Activated CD8-positive, alpha-beta T cell treated with anti-CD3 and anti-CD28 coated beads for 36 hours (primary cell): ENCODE data around the gene DUSP22. TPM values are rescaled to one million over a fixed set of nuclear protein-coding genes. Genes with fewer than 3 reads are reported as not detected.

Experiments used
- ATAC-seq: fragments of 200-7000 bp; cut with Tn5 transposase; one replicate; pipeline ENCODE4 v1.10.0; 2021; ENCODE audit warnings: mild to moderate bottlenecking, moderate library complexity
- CTCF ChIA-PET: fragments of 350-600 bp; sonication (Branson Sonifier 250); formaldehyde crosslinking; loops from one replicate; lab custom pipeline; 2021; ENCODE audit warnings: antibody characterized with exemption; lab: Charles Lee
- POLR2A ChIA-PET: fragments of 350-600 bp; sonication (Branson Sonifier 250); formaldehyde crosslinking; loops from one replicate; lab custom pipeline; 2021; ENCODE audit warnings: antibody characterized with exemption; lab: Charles Lee
- DNase-seq: peaks from one replicate; pipeline ENCODE4 v3.0.0-alpha.2; 2020
- H3K27ac Mint-ChIP-seq: one replicate; pipeline ENCODE4 v1.8.0; 2021; ENCODE audit warnings: mild to moderate bottlenecking, mixed read lengths
- H3K27me3 Mint-ChIP-seq: one replicate; pipeline ENCODE4 v1.8.0; 2021; ENCODE audit warnings: mixed read lengths
- H3K36me3 Mint-ChIP-seq: one replicate; pipeline ENCODE4 v1.8.0; 2021; ENCODE audit warnings: low read depth, mixed read lengths
- H3K4me1 Mint-ChIP-seq: one replicate; pipeline ENCODE4 v1.8.0; 2021; ENCODE audit warnings: low read depth, mixed read lengths
- H3K4me3 Mint-ChIP-seq: one replicate; pipeline ENCODE4 v1.8.0; 2021; ENCODE audit warnings: mild to moderate bottlenecking, moderate library complexity, mixed read lengths
- H3K9me3 Mint-ChIP-seq: one replicate; pipeline ENCODE4 v1.8.0; 2021; ENCODE audit warnings: mixed read lengths
- CTCF ChIP-seq: fragments of 200-600 bp; IDR thresholded peaks from one replicate; pipeline ENCODE4 v1.8.0; 2022; ENCODE audit warnings: antibody characterized with exemption, mild to moderate bottlenecking
- intact Hi-C: fragments of 100-400 bp; cut with micrococcal nuclease; formaldehyde crosslinking; loops from one replicate; pipeline ENCODE4 v1.10.0; 2022
- total RNA-seq, 2 experiments: library from RNA; stranded (reverse); gene quantifications; one replicate each; pipeline ENCODE4 v1.2.3, GENCODE V29; 2021

The DUSP22 gene
- total RNA-seq, 2 experiments from 2014 or later: 32.5 to 34.2 TPM

- H3K4me3 Mint-ChIP-seq: no peak overlapping the region
- H3K4me1 Mint-ChIP-seq: peaks cover 31% of the 10 kb centered on the region
- TF ChIP-seq CTCF: no peak
- no peaks in the 10 kb centered on the region for H3K9me3 Mint-ChIP-seq
- peaks cover 8% of the 10 kb centered on the region for H3K36me3 Mint-ChIP-seq
- no peak for ATAC-seq
- no peak for DNase-seq
- H3K27ac Mint-ChIP-seq: no peak overlapping the region
- intact Hi-C loops: loop anchor here (5.0 kb wide), 2 partner anchors 45 to 95 kb away; partner anchors contain the start of gene DUSP22
- POLR2A ChIA-PET: interaction anchor here (0.8 to 29.9 kb wide), 4 partner anchors 11 to 162 kb away, joined by 3 to 888 read pairs (median 6); no protein-coding TSS in a partner anchor
- CTCF ChIA-PET: interaction anchor here (0.9 to 1.4 kb wide), 2 partner anchors 164 to 192 kb away, joined by 3 read pairs; no protein-coding TSS in a partner anchor
- peaks cover 4% of the 10 kb centered on the region for H3K27me3 Mint-ChIP-seq
Measured at GRCh38 chr6:387293-387741, 95.0 kb downstream of the DUSP22 start.

GRCh38 chr6:388202-388903 is 96.1 kb downstream of the DUSP22 start:
- H3K36me3 Mint-ChIP-seq: peaks cover 17% of the 10 kb centered on the region
- no peak for DNase-seq
- peaks cover 4% of the 10 kb centered on the region for H3K27me3 Mint-ChIP-seq
- H3K4me3 Mint-ChIP-seq: no peak overlapping the region
- H3K4me1 Mint-ChIP-seq: peaks cover 31% of the 10 kb centered on the region
- POLR2A ChIA-PET: interaction anchor here (0.8 to 29.9 kb wide), 10 partner anchors 10 to 196 kb away, joined by 3 to 888 read pairs (median 48); partner anchors contain the start of gene DUSP22
- CTCF ChIA-PET: interaction anchor here (0.9 to 2.4 kb wide), 5 partner anchors 70 to 205 kb away, joined by 3 to 8 read pairs (median 3); no protein-coding TSS in a partner anchor
- intact Hi-C loops: loop anchor here (5.0 kb wide), 2 partner anchors 46 to 96 kb away; partner anchors contain the start of gene DUSP22
- H3K27ac Mint-ChIP-seq: peak overlapping the region; percentile 2
- ATAC-seq: no peak
- no peak for TF ChIP-seq CTCF
- H3K9me3 Mint-ChIP-seq: no peaks in the 10 kb centered on the region

- intact Hi-C loops: loop anchor here (5.0 kb wide), 2 partner anchors 47 to 97 kb away; partner anchors contain the start of gene DUSP22
- ChIA-PET CTCF (interaction anchor here (0.9 to 3.8 kb wide), 14 partner anchors 62 to 322 kb away, joined by 3 to 16 read pairs (median 4); no protein-coding TSS in a partner anchor), POLR2A (interaction anchor here (0.7 to 29.9 kb wide), 18 partner anchors 9 to 205 kb away, joined by 3 to 888 read pairs (median 10); partner anchors contain the start of gene DUSP22)
- ATAC-seq (no peak), DNase-seq (no peak)
- peak overlapping the region; percentile 95 for H3K27ac Mint-ChIP-seq
- peaks cover 35% of the 10 kb centered on the region for H3K4me1 Mint-ChIP-seq
- peak overlapping the region; percentile 99 for H3K4me3 Mint-ChIP-seq
- peaks cover 23% of the 10 kb centered on the region for H3K36me3 Mint-ChIP-seq
- H3K9me3 Mint-ChIP-seq: no peaks in the 10 kb centered on the region
- H3K27me3 Mint-ChIP-seq: peaks cover 5% of the 10 kb centered on the region
- no peak for TF ChIP-seq CTCF
Measured at GRCh38 chr6:389143-389542, 96.9 kb downstream of the DUSP22 start.

GRCh38 chr6:389622-390021 is 97.3 kb downstream of the DUSP22 start:
- H3K36me3 Mint-ChIP-seq: peaks cover 28% of the 10 kb centered on the region
- peak overlapping the region; percentile 99 for H3K4me3 Mint-ChIP-seq
- DNase-seq: peak; percentile 63
- peaks cover 4% of the 10 kb centered on the region for H3K27me3 Mint-ChIP-seq
- ATAC-seq: peak; percentile 72
- ChIA-PET CTCF (interaction anchor here (0.6 to 3.8 kb wide), 24 partner anchors 10 to 322 kb away, joined by 3 to 16 read pairs (median 3); no protein-coding TSS in a partner anchor), POLR2A (interaction anchor here (0.7 to 29.9 kb wide), 24 partner anchors 8 to 221 kb away, joined by 3 to 888 read pairs (median 4); partner anchors contain the start of gene DUSP22)
- H3K9me3 Mint-ChIP-seq: no peaks in the 10 kb centered on the region
- intact Hi-C loops: loop anchor here (5.0 kb wide), 3 partner anchors 47 to 202 kb away; partner anchors contain the start of gene DUSP22
- peaks cover 35% of the 10 kb centered on the region for H3K4me1 Mint-ChIP-seq
- peak; percentile 45 for TF ChIP-seq CTCF
- H3K27ac Mint-ChIP-seq: peak overlapping the region; percentile 95
